Calu3 (cell line): ENCODE measurements around the gene TSHZ2. TPM values are rescaled to one million over a fixed set of nuclear protein-coding genes. Genes with fewer than 3 reads are reported as not detected.

Experiments used
- BruUV-seq: library from RNA; stranded (reverse); fragments of 400-500 nt; replicated peaks from 2 replicates; lab custom pipeline; 2021; lab: Mats Ljungman, UMichigan
- CTCF ChIA-PET: fragments of 300-600 bp; sonication (Branson Sonifier 250); formaldehyde crosslinking; loops from one replicate; lab custom pipeline; 2022; ENCODE audit warnings: antibody characterized with exemption; lab: Charles Lee
- DNase-seq: peaks from one replicate; pipeline ENCODE4 v3.0.0; 2022
- H3K27ac Mint-ChIP-seq: one replicate; pipeline ENCODE4 v1.8.0; 2022; ENCODE audit warnings: mixed read lengths; ENCODE audit not compliant: unreplicated experiment
- H3K27me3 Mint-ChIP-seq: one replicate; pipeline ENCODE4 v1.8.0; 2022; ENCODE audit warnings: mixed read lengths; ENCODE audit not compliant: unreplicated experiment
- H3K36me3 Mint-ChIP-seq: one replicate; pipeline ENCODE4 v1.8.0; 2022; ENCODE audit warnings: mild to moderate bottlenecking, moderate library complexity, mixed read lengths; ENCODE audit not compliant: insufficient read depth, unreplicated experiment
- H3K4me1 Mint-ChIP-seq: one replicate; pipeline ENCODE4 v1.8.0; 2022; ENCODE audit warnings: mild to moderate bottlenecking, low read depth, mixed read lengths; ENCODE audit not compliant: unreplicated experiment
- H3K4me3 Mint-ChIP-seq: one replicate; pipeline ENCODE4 v1.8.0; 2022; ENCODE audit warnings: mild to moderate bottlenecking, low read depth, moderate library complexity, mixed read lengths; ENCODE audit not compliant: unreplicated experiment
- H3K9me3 Mint-ChIP-seq: one replicate; pipeline ENCODE4 v1.8.0; 2022; ENCODE audit warnings: low read depth, mixed read lengths; ENCODE audit not compliant: unreplicated experiment
- intact Hi-C: fragments of 100-400 bp; cut with micrococcal nuclease; formaldehyde crosslinking; loops from one replicate; pipeline ENCODE4 v1.10.0; 2022; ENCODE audit not compliant: unreplicated experiment
- total RNA-seq: library from RNA; stranded (reverse); gene quantifications from 2 replicates; pipeline ENCODE4 v1.2.3, GENCODE V29; 2022
- TF ChIP-seq, protein P1 (sequence below): fragments of 200-600 bp; IDR thresholded peaks from one replicate; pipeline ENCODE4 v1.8.0; 2022; ENCODE audit warnings: antibody characterized with exemption; ENCODE audit not compliant: unreplicated experiment

TSHZ2 gene
- total RNA-seq, 1 experiment from 2014 or later = not detected

DNA sequence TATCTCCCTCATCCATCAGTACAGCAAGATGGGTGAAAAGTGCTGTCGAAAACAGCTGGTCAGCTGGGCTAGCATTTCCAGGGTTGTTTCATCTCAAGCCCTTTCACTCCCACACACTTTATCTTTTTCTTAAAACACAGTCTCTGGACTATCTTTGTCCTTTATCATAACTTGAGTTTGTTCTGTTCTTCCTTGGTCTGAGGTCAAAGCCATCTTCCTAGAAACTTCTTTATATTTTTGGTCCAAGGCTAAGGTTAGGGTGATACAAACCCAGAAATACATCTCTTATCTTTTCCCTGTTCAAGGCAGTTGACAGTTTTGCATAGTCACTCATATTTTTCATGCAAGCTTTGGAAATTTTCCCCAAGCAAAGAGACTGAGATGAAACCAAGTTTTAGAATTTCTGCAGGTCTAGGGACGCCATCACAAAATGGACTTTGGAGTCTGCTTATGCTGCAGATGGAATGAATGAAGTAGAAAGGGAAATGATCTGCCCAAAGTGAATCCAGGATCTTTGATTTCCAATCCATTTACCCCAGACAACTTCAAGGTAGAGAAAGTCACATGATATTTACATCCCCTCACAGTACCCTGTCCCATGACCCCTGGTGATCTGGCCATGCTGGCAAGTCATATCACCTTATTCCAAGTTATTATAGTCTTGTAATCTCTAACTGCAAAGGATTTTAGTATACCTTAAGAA is 324.4 kb downstream of the TSHZ2 start:
- intact Hi-C loops = no loop called here
- TF ChIP-seq, protein P1, sequence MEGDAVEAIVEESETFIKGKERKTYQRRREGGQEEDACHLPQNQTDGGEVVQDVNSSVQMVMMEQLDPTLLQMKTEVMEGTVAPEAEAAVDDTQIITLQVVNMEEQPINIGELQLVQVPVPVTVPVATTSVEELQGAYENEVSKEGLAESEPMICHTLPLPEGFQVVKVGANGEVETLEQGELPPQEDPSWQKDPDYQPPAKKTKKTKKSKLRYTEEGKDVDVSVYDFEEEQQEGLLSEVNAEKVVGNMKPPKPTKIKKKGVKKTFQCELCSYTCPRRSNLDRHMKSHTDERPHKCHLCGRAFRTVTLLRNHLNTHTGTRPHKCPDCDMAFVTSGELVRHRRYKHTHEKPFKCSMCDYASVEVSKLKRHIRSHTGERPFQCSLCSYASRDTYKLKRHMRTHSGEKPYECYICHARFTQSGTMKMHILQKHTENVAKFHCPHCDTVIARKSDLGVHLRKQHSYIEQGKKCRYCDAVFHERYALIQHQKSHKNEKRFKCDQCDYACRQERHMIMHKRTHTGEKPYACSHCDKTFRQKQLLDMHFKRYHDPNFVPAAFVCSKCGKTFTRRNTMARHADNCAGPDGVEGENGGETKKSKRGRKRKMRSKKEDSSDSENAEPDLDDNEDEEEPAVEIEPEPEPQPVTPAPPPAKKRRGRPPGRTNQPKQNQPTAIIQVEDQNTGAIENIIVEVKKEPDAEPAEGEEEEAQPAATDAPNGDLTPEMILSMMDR = no peak
- Mint-ChIP-seq H3K27ac (no peak overlapping the region), H3K36me3 (no peaks in the 10 kb centered on the region), H3K9me3 (no peaks in the 10 kb centered on the region), H3K4me1 (no peaks in the 10 kb centered on the region), H3K27me3 (peaks cover 74% of the 10 kb centered on the region), H3K4me3 (no peak overlapping the region)
- no TSS peak for BruUV-seq
- DNase-seq = no peak
- CTCF ChIA-PET = interaction anchor here (0.6 to 0.7 kb wide), 2 partner anchors 19 to 675 kb away, joined by 3 to 9 read pairs; no protein-coding TSS in a partner anchor

DNA sequence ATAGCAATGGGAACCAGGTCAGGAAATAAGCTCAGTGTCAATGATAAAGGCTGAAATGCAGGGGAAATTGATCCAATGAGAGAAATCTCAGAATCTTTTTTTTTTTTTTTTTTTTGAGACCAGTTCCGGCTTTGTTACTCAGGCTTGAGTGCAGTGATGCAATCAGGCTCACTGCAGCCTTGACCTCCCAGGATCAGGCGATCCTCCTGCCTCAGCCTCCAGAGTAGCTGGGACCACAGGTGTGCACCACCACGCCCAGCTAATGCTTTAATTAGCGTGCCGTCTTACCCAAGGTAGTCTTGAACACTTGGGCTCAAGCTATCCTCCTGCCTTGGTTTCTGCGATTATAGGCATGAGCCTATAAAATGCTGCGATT is 325.0 kb downstream of the TSHZ2 start:
- H3K27ac Mint-ChIP-seq = no peak overlapping the region
- TF ChIP-seq, protein P1 = no peak
- H3K4me3 Mint-ChIP-seq = no peak overlapping the region
- BruUV-seq = no TSS peak
- intact Hi-C loops = no loop called here
- no peaks in the 10 kb centered on the region for H3K4me1 Mint-ChIP-seq
- peaks cover 74% of the 10 kb centered on the region for H3K27me3 Mint-ChIP-seq
- H3K9me3 Mint-ChIP-seq = no peaks in the 10 kb centered on the region
- no peaks in the 10 kb centered on the region for H3K36me3 Mint-ChIP-seq
- CTCF ChIA-PET = interaction anchor here (0.6 to 0.7 kb wide), 2 partner anchors 19 to 674 kb away, joined by 3 to 9 read pairs; no protein-coding TSS in a partner anchor
- no peak for DNase-seq

- H3K36me3 Mint-ChIP-seq = no peaks in the 10 kb centered on the region
- H3K9me3 Mint-ChIP-seq = no peaks in the 10 kb centered on the region
- H3K27ac Mint-ChIP-seq = no peak overlapping the region
- CTCF ChIA-PET = no interaction called here
- H3K27me3 Mint-ChIP-seq = peaks cover 85% of the 10 kb centered on the region
- BruUV-seq = no TSS peak
- intact Hi-C loops = no loop called here
- no peaks in the 10 kb centered on the region for H3K4me1 Mint-ChIP-seq
- no peak for DNase-seq
- TF ChIP-seq, protein P1 = no peak
- H3K4me3 Mint-ChIP-seq = no peak overlapping the region
Observed at GRCh38 chr20:53298260-53298659, 326.1 kb downstream of the TSHZ2 start.

DNA sequence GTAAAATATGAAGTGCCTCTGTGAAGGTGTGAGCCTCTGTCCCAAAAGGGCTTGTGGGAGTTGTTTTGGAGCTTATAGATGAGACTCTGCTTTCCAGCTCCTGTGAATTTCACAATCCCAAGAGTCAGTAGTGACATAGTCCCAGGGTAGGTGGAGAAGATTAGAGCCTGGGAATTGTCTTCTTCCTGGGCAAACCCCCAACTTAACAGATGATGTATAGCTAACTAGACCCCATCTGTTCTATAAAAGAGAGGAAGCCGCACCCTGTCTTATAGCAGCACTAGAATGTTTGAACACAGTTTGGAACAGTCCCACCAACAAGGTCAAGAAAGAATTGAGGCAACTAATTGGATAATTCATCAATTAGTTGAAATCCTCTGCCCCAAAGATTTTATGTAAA is 326.8 kb downstream of the TSHZ2 start:
- CTCF ChIA-PET = no interaction called here

More for the DNA sequence above, 326.8 kb downstream of the TSHZ2 start:
- intact Hi-C loops = no loop called here
- Mint-ChIP-seq H3K27ac (no peak overlapping the region), H3K9me3 (no peaks in the 10 kb centered on the region), H3K4me1 (no peaks in the 10 kb centered on the region), H3K27me3 (peaks cover 84% of the 10 kb centered on the region), H3K36me3 (no peaks in the 10 kb centered on the region), H3K4me3 (no peak overlapping the region)
- no peak for DNase-seq
- BruUV-seq = no TSS peak
- TF ChIP-seq, protein P1 = no peak
